ENCODE results near the gene TSPO.

The TSPO gene

DNA sequence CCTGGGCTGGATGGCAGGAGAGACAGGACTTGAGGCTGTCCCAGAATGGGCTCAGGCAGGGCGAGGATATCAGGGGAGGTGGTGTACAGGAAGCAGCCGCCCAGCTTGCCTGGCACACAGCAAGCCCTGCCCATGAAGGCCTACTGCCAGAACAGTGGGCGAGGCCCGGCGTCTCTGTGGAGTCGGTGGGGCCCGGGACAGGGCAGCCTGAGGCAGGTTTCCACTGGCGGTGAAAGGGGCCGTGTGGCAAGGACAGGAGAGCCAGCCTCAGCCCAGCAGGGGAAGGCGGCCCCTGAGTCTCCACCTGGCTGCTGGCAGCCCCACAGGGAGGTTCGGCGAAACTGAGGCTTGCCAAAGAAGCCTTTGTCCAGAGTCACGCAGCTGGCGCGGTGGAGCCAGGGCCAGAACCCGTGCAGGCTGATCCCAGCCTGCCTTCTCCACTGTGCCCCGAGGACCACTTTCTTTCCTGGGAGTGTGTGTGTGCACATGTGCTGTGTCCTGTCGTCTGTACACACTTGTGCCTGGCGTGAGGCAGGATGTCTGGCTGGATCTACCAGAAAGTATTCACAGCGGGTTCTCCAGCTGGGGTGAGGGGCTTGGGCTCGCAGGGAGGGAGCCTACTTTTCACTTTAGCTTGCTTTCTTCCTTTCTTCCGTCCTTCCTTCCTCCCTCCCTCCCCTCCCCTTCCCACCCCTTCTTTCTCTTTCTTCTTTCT is 1.2 kb downstream of the TSPO start:
- Histone ChIP-seq H3K4me1 (ENCODE audit: control insufficient read depth, low read depth, low read length) (no peaks in the 10 kb centered on the region), H3K9ac (ENCODE audit: low read length) (peak overlapping the region; percentile 56), H3K27ac (ENCODE audit: low read depth, low read length) (no peak overlapping the region), H2BK15ac (replicated peaks; ENCODE audit: low read depth) (no peak overlapping the region), H4K8ac (ENCODE audit: low read depth, low read length) (no peak overlapping the region), H3K27me3 (ENCODE audit: insufficient read depth, low read length, poor library complexity) (no peaks in the 10 kb centered on the region), H2AK5ac (ENCODE audit: low read length) (peak overlapping the region; percentile 24), H3K23ac (ENCODE audit: low read length) (no peak overlapping the region), H3K36me3 (ENCODE audit: control insufficient read depth, insufficient read depth, low read length) (no peaks in the 10 kb centered on the region), H3K79me2 (ENCODE audit: control insufficient read depth, insufficient read depth, low read length) (no peaks in the 10 kb centered on the region), H3K4me2 (ENCODE audit: low read length) (peak overlapping the region; percentile 45), H3K4ac (ENCODE audit: low read depth, low read length) (no peak overlapping the region), H3K79me1 (ENCODE audit: low read length) (no peaks in the 10 kb centered on the region), H2BK5ac (ENCODE audit: low read length) (no peak overlapping the region), H3K18ac (ENCODE audit: low read length) (no peak overlapping the region), H2BK120ac (ENCODE audit: low read depth, low read length) (no peak overlapping the region), H3K56ac (ENCODE audit: low read length) (peak overlapping the region; percentile 90), H3K4me3 (ENCODE audit: low read length) (no peak overlapping the region), H4K5ac (ENCODE audit: low read length) (no peak overlapping the region)
- peak; percentile 11 for DNase-seq
- WGBS (ENCODE audit: extremely low coverage, insufficient coverage, low lambda C conversion rate) = no CpG with 5 or more reads among the region's 22 CpGs

GRCh38 chr22:43153899-43154298 is 2.5 kb downstream of the TSPO start:
- Histone ChIP-seq H3K4me2 (ENCODE audit: low read length) (no peak overlapping the region), H3K4ac (ENCODE audit: low read depth, low read length) (no peak overlapping the region), H3K23ac (ENCODE audit: low read length) (no peak overlapping the region), H4K8ac (ENCODE audit: low read depth, low read length) (no peak overlapping the region), H3K36me3 (ENCODE audit: control insufficient read depth, insufficient read depth, low read length) (no peaks in the 10 kb centered on the region), H3K18ac (ENCODE audit: low read length) (no peak overlapping the region), H2BK5ac (ENCODE audit: low read length) (no peak overlapping the region), H3K56ac (ENCODE audit: low read length) (no peak overlapping the region), H3K27me3 (ENCODE audit: insufficient read depth, low read length, poor library complexity) (no peaks in the 10 kb centered on the region), H4K5ac (ENCODE audit: low read length) (no peak overlapping the region), H3K4me3 (ENCODE audit: low read length) (no peak overlapping the region), H3K9ac (ENCODE audit: low read length) (no peak overlapping the region), H3K27ac (ENCODE audit: low read depth, low read length) (no peak overlapping the region), H3K79me1 (ENCODE audit: low read length) (no peaks in the 10 kb centered on the region), H3K4me1 (ENCODE audit: control insufficient read depth, low read depth, low read length) (no peaks in the 10 kb centered on the region), H2AK5ac (ENCODE audit: low read length) (no peak overlapping the region), H2BK15ac (replicated peaks; ENCODE audit: low read depth) (no peak overlapping the region), H3K79me2 (ENCODE audit: control insufficient read depth, insufficient read depth, low read length) (no peaks in the 10 kb centered on the region), H2BK120ac (ENCODE audit: low read depth, low read length) (no peak overlapping the region)
- WGBS (ENCODE audit: extremely low coverage, insufficient coverage, low lambda C conversion rate) = no CpG with 5 or more reads among the region's 9 CpGs
- DNase-seq = no peak

- no peak overlapping the region for H4K5ac ChIP-seq (ENCODE audit: low read length)
- H3K23ac ChIP-seq (ENCODE audit: low read length) = no peak overlapping the region
- no peaks in the 10 kb centered on the region for H3K79me1 ChIP-seq (ENCODE audit: low read length)
- no peaks in the 10 kb centered on the region for H3K27me3 ChIP-seq (ENCODE audit: insufficient read depth, low read length, poor library complexity)
- H2BK5ac ChIP-seq (ENCODE audit: low read length) = no peak overlapping the region
- no peak overlapping the region for H3K4ac ChIP-seq (ENCODE audit: low read depth, low read length)
- H3K79me2 ChIP-seq (ENCODE audit: control insufficient read depth, insufficient read depth, low read length) = no peaks in the 10 kb centered on the region
- H3K4me1 ChIP-seq (ENCODE audit: control insufficient read depth, low read depth, low read length) = no peaks in the 10 kb centered on the region
- H2BK15ac ChIP-seq (replicated peaks; ENCODE audit: low read depth) = no peak overlapping the region
- H2AK5ac ChIP-seq (ENCODE audit: low read length) = no peak overlapping the region
- no peak overlapping the region for H2BK120ac ChIP-seq (ENCODE audit: low read depth, low read length)
- H3K36me3 ChIP-seq (ENCODE audit: control insufficient read depth, insufficient read depth, low read length) = no peaks in the 10 kb centered on the region
- H3K18ac ChIP-seq (ENCODE audit: low read length) = no peak overlapping the region
- H3K4me3 ChIP-seq (ENCODE audit: low read length) = no peak overlapping the region
- no peak for DNase-seq
- no peak overlapping the region for H4K8ac ChIP-seq (ENCODE audit: low read depth, low read length)
- WGBS (ENCODE audit: extremely low coverage, insufficient coverage, low lambda C conversion rate) = no CpG with 5 or more reads among the region's 27 CpGs
- no peak overlapping the region for H3K9ac ChIP-seq (ENCODE audit: low read length)
- no peak overlapping the region for H3K27ac ChIP-seq (ENCODE audit: low read depth, low read length)
- H3K56ac ChIP-seq (ENCODE audit: low read length) = no peak overlapping the region
- no peak overlapping the region for H3K4me2 ChIP-seq (ENCODE audit: low read length)
Measured at GRCh38 chr22:43154887-43155536, 3.7 kb downstream of the TSPO start.

DNA sequence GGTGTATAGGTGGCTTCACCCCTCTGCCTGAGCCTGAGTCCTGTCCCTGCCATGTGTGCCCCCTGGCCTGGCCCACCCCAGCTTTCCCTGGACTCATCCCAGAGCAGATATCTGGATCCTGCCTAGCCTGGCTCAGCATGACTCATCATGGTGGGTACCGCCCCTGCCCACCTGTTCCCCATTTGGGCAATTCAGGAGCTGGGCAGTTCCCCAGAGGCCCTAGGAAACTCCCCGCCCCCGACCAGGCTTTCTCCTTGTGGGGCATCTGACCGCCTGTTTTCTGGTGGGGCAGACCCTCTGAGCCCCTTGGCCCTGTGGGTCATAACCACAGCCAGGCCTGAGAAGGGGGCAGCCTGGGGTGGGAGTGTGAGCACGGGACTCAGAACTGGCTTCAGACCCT is 4.4 kb downstream of the TSPO start:
- no peak overlapping the region for H3K9ac ChIP-seq (ENCODE audit: low read length)
- H3K4me2 ChIP-seq (ENCODE audit: low read length) = no peak overlapping the region
- H3K4me1 ChIP-seq (ENCODE audit: control insufficient read depth, low read depth, low read length) = no peaks in the 10 kb centered on the region
- no peak overlapping the region for H2BK15ac ChIP-seq (replicated peaks; ENCODE audit: low read depth)
- H4K8ac ChIP-seq (ENCODE audit: low read depth, low read length) = no peak overlapping the region
- H3K4me3 ChIP-seq (ENCODE audit: low read length) = no peak overlapping the region
- H2AK5ac ChIP-seq (ENCODE audit: low read length) = no peak overlapping the region
- no peak overlapping the region for H3K4ac ChIP-seq (ENCODE audit: low read depth, low read length)
- no peak overlapping the region for H3K27ac ChIP-seq (ENCODE audit: low read depth, low read length)
- H3K18ac ChIP-seq (ENCODE audit: low read length) = no peak overlapping the region
- H2BK5ac ChIP-seq (ENCODE audit: low read length) = no peak overlapping the region
- H3K36me3 ChIP-seq (ENCODE audit: control insufficient read depth, insufficient read depth, low read length) = no peaks in the 10 kb centered on the region
- H3K56ac ChIP-seq (ENCODE audit: low read length) = no peak overlapping the region
- H3K79me2 ChIP-seq (ENCODE audit: control insufficient read depth, insufficient read depth, low read length) = no peaks in the 10 kb centered on the region
- no peaks in the 10 kb centered on the region for H3K79me1 ChIP-seq (ENCODE audit: low read length)
- WGBS (ENCODE audit: extremely low coverage, insufficient coverage, low lambda C conversion rate) = no CpG with 5 or more reads among the region's 5 CpGs
- H3K27me3 ChIP-seq (ENCODE audit: insufficient read depth, low read length, poor library complexity) = no peaks in the 10 kb centered on the region
- DNase-seq = no peak
- H2BK120ac ChIP-seq (ENCODE audit: low read depth, low read length) = no peak overlapping the region
- H4K5ac ChIP-seq (ENCODE audit: low read length) = no peak overlapping the region
- H3K23ac ChIP-seq (ENCODE audit: low read length) = no peak overlapping the region

GRCh38 chr22:43156413-43156812 is 5.1 kb downstream of the TSPO start:
- Histone ChIP-seq H3K9ac (ENCODE audit: low read length) (no peak overlapping the region), H3K27me3 (ENCODE audit: insufficient read depth, low read length, poor library complexity) (no peaks in the 10 kb centered on the region), H3K56ac (ENCODE audit: low read length) (no peak overlapping the region), H3K18ac (ENCODE audit: low read length) (no peak overlapping the region), H3K4me2 (ENCODE audit: low read length) (no peak overlapping the region), H2AK5ac (ENCODE audit: low read length) (no peak overlapping the region), H3K36me3 (ENCODE audit: control insufficient read depth, insufficient read depth, low read length) (no peaks in the 10 kb centered on the region), H3K4me3 (ENCODE audit: low read length) (no peak overlapping the region), H3K79me2 (ENCODE audit: control insufficient read depth, insufficient read depth, low read length) (no peaks in the 10 kb centered on the region), H2BK120ac (ENCODE audit: low read depth, low read length) (no peak overlapping the region), H4K5ac (ENCODE audit: low read length) (no peak overlapping the region), H3K4me1 (ENCODE audit: control insufficient read depth, low read depth, low read length) (no peaks in the 10 kb centered on the region), H3K79me1 (ENCODE audit: low read length) (no peaks in the 10 kb centered on the region), H2BK15ac (replicated peaks; ENCODE audit: low read depth) (no peak overlapping the region), H4K8ac (ENCODE audit: low read depth, low read length) (no peak overlapping the region), H3K4ac (ENCODE audit: low read depth, low read length) (no peak overlapping the region), H3K27ac (ENCODE audit: low read depth, low read length) (no peak overlapping the region), H2BK5ac (ENCODE audit: low read length) (no peak overlapping the region), H3K23ac (ENCODE audit: low read length) (no peak overlapping the region)
- DNase-seq = no peak
- WGBS (ENCODE audit: extremely low coverage, insufficient coverage, low lambda C conversion rate) = no CpG with 5 or more reads among the region's 12 CpGs
